ENCODE results near the gene TPM2. TPM values are rescaled to one million over a fixed set of nuclear protein-coding genes. Genes with fewer than 3 reads are reported as not detected.

Gene TPM2
- 559 TPM for total RNA-seq

- peak; percentile 87 for DNase-seq (ENCODE audit: low spot score)
Measured at GRCh38 chr9:35689542-35690293, at the start of gene TPM2. TSS of gene TPM2 (minus strand) at chr9:35689925. CDS start at chr9:35689817, 108 bp downstream.

GRCh38 chr9:35738924-35739323 lies 49.2 kb upstream of the TPM2 start:
- DNase-seq (ENCODE audit: low spot score), result no peak

- DNase-seq (ENCODE audit: low spot score), result no peak
Measured at GRCh38 chr9:35738186-35738585, 48.5 kb upstream of the TPM2 start.

DNA sequence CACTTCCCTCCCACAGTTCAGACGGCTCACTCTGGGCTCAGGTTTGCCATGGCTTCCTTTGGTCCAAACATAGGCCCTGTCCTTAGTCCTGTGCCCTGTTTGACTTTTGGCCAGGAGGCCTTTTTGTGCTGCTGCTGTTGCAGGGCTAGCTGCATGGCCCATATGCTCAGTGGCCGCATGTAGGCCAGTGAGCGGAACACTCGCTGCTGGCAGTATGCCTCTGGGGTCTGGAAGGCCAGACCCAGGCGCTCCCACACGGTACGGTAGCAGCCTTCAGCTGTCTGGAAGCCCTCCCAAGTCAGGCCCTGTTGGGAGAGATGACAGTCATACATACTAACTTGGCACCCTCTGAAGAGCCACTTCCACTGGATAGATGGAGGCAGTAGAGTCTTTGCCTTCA lies 47.4 kb upstream of the TPM2 start:
- DNase-seq (ENCODE audit: low spot score), result no peak

- peak; percentile 75 for DNase-seq (ENCODE audit: low spot score)
Measured at GRCh38 chr9:35736201-35736633, 46.5 kb upstream of the TPM2 start.

GRCh38 chr9:35734096-35734495 lies 44.4 kb upstream of the TPM2 start:
- DNase-seq (ENCODE audit: low spot score), result no peak

GRCh38 chr9:35732800-35733541 lies 43.2 kb upstream of the TPM2 start:
- DNase-seq (ENCODE audit: low spot score), result no peak

GRCh38 chr9:35732185-35732799 lies 42.6 kb upstream of the TPM2 start, which contains the start of the genes CREB3 and TLN1:
TSS of gene CREB3 (plus strand) at chr9:35732666. CDS start at chr9:35732773, 107 bp downstream.
TSS of gene TLN1 (minus strand) at chr9:35732195. CDS start at chr9:35725694, 6,501 bp downstream.
- peak; percentile 99 for DNase-seq (ENCODE audit: low spot score)

- no peak for DNase-seq (ENCODE audit: low spot score)
Measured at GRCh38 chr9:35731415-35732184, 41.9 kb upstream of the TPM2 start.

DNA sequence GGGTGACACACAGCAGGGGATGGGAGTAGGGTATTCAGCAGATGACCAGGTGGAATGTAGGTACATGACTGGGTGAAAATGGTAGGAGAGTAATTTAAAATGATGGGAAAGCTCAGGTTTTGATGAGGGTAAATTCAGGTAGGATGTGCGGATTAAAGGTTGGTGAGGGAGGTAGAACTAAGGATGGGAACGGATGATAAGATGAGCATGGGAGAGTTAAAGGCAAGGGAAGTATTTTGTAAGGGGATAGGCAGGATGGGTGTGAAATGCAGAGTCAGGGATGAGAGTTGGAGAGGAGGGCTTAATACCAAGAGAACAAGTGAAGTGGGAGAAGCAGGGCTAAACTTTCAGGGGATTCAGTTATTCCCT lies 40.7 kb upstream of the TPM2 start:
- no peak for DNase-seq (ENCODE audit: low spot score)

- peak; percentile 64 for DNase-seq (ENCODE audit: low spot score)
Measured at GRCh38 chr9:35729700-35730485, 40.2 kb upstream of the TPM2 start.

- DNase-seq (ENCODE audit: low spot score), result no peak
Measured at GRCh38 chr9:35729101-35729500, 39.4 kb upstream of the TPM2 start.

GRCh38 chr9:35728041-35728971 lies 38.6 kb upstream of the TPM2 start:
- peak; percentile 82 for DNase-seq (ENCODE audit: low spot score)

- no peak for DNase-seq (ENCODE audit: low spot score)
Measured at GRCh38 chr9:35727676-35728040, 37.9 kb upstream of the TPM2 start.

GRCh38 chr9:35726931-35727330 lies 37.2 kb upstream of the TPM2 start:
- no peak for DNase-seq (ENCODE audit: low spot score)

- no peak for DNase-seq (ENCODE audit: low spot score)
Measured at GRCh38 chr9:35725362-35725761, 35.6 kb upstream of the TPM2 start.

DNA sequence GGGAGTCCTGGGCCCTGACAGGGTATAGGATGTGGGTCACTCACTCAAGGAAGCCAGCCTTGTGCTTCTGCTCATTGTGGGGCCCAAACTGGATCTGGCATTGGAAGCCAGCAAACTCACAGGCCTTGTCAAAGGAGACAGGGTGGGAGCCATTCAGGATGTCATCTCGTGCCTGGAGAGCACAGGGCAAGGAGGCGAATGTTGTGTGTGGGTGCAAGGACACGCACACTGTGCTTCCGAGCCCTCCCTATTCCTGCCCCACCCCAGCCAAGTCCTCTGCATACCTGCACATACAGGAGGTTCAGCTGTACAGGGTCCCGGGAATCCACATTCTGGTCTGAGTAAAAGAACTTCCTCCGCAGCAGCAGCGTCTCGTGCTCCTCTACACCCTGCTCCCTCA lies 34.2 kb upstream of the TPM2 start:
- no peak for DNase-seq (ENCODE audit: low spot score)

DNA sequence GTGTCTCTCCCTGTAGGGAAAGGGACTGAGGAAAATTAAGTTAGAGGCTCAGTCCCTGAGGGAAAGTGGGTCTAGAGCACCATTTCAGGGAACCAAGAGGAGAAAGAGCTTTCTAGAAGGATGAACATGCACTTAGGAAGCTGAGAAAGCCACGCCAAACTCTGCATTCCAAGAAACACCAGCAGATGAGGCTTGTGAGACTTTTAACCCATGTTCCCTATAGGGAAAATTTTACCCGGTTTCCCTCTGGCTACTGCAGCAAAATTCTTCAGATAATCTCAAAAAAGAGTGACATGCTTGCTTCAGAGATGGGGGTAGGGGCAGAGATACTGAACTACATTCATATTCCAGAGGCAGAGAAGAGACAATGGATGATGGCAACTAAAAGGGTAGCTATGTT lies 33.7 kb upstream of the TPM2 start:
- DNase-seq (ENCODE audit: low spot score), result no peak

- no peak for DNase-seq (ENCODE audit: low spot score)
Measured at GRCh38 chr9:35719546-35719945, 29.8 kb upstream of the TPM2 start.
